ENCODE measurements around the gene SMPD4.
"Not testable (repeated sequence)": the region's sequence is repeated elsewhere in the genome, so short reads cannot be mapped to it uniquely, and the experiment has no call there.

The SMPD4 gene

GRCh38 chr2:130181325-130181879, at the start of gene SMPD4:
Gene SMPD4, minus strand, starts transcription at chr2:130181602. Its CDS starts 5,010 bp downstream, at chr2:130176592.
- peak; percentile 97 for DNase-seq

GRCh38 chr2:130230907-130231306, 49.5 kb upstream of the SMPD4 start:
- not testable (repeated sequence) for DNase-seq

GRCh38 chr2:130230376-130230775, 49.0 kb upstream of the SMPD4 start:
- not testable (repeated sequence) for DNase-seq

- peak; percentile 17 to 25 for DNase-seq
Measured at GRCh38 chr2:130229161-130229510, 47.7 kb upstream of the SMPD4 start.

- not testable (repeated sequence) for DNase-seq
Measured at GRCh38 chr2:130228467-130229160, 47.2 kb upstream of the SMPD4 start.

- DNase-seq, result not testable (repeated sequence)
Measured at GRCh38 chr2:130228005-130228404, 46.6 kb upstream of the SMPD4 start.

- not testable (repeated sequence) for DNase-seq
Measured at GRCh38 chr2:130222523-130222922, 41.1 kb upstream of the SMPD4 start.

GRCh38 chr2:130220505-130220904, 39.1 kb upstream of the SMPD4 start:
- not testable (repeated sequence) for DNase-seq

- DNase-seq, result not testable (repeated sequence)
Measured at GRCh38 chr2:130219147-130219546, 37.7 kb upstream of the SMPD4 start.

GRCh38 chr2:130207051-130207450, 25.6 kb upstream of the SMPD4 start:
- not testable (repeated sequence) for DNase-seq

- DNase-seq, result not testable (repeated sequence)
Measured at GRCh38 chr2:130203150-130203549, 21.7 kb upstream of the SMPD4 start.

GRCh38 chr2:130202518-130202917, 21.1 kb upstream of the SMPD4 start:
- not testable (repeated sequence) for DNase-seq

- no peak for DNase-seq
Measured at GRCh38 chr2:130198343-130198742, 16.9 kb upstream of the SMPD4 start, which contains the start of gene TUBA3E. Gene TUBA3E, minus strand, starts transcription at chr2:130198439. Its CDS starts 79 bp downstream, at chr2:130198360.

GRCh38 chr2:130196052-130196451, 14.7 kb upstream of the SMPD4 start:
- DNase-seq, result not testable (repeated sequence)

GRCh38 chr2:130195089-130195635, 13.8 kb upstream of the SMPD4 start:
- DNase-seq, result not testable (repeated sequence)

GRCh38 chr2:130193824-130194223, 12.4 kb upstream of the SMPD4 start:
- not testable (repeated sequence) for DNase-seq

- DNase-seq, result not testable (repeated sequence)
Measured at GRCh38 chr2:130192451-130192850, 11.0 kb upstream of the SMPD4 start.

GRCh38 chr2:130191319-130191718, 9.9 kb upstream of the SMPD4 start:
- not testable (repeated sequence) for DNase-seq

- no peak for DNase-seq
Measured at GRCh38 chr2:130190237-130190636, 8.8 kb upstream of the SMPD4 start.

GRCh38 chr2:130188958-130189357, 7.6 kb upstream of the SMPD4 start:
- not testable (repeated sequence) for DNase-seq

GRCh38 chr2:130187859-130188792, 6.7 kb upstream of the SMPD4 start:
- DNase-seq, result not testable (repeated sequence)

- DNase-seq, result no peak
Measured at GRCh38 chr2:130187268-130187667, 5.9 kb upstream of the SMPD4 start.

GRCh38 chr2:130186391-130186790, 5.0 kb upstream of the SMPD4 start:
- DNase-seq, result no peak
